ENCODE data around the gene GNA12. TPM values are rescaled to one million over a fixed set of nuclear protein-coding genes. Genes with fewer than 3 reads are reported as not detected.
A peak's percentile ranks its signal among the peaks of the same experiment; 100 is the strongest.

Gene GNA12
- total and polyA plus RNA-seq, 2 of the 4 experiments (the other 2 are of a cell fraction) = 14.3 to 93.9 TPM

- peak overlapping the region; percentile 27; the same call in 1 of the 2 replicates for H4K91ac ChIP-seq (ENCODE audit: insufficient read depth, low read depth, low read length)
- H3K36me3 ChIP-seq (ENCODE audit: control insufficient read depth, insufficient read depth, low read length) = peaks cover 20% of the 10 kb centered on the region
- dilution Hi-C loops (cut with HindIII; ENCODE audit: low sequenced_read_pairs, unreplicated experiment) (no loop called here), in situ Hi-C loops (cut with MboI; ENCODE audit: low sequenced_read_pairs) (no loop called here), intact Hi-C loops (cut with micrococcal nuclease) (no loop called here)
- ATAC-seq (ENCODE audit: low read depth) (no peak), DNase-seq (no peak)
- no peak overlapping the region for H2BK5ac ChIP-seq (ENCODE audit: low read depth, low read length, poor library complexity, severe bottlenecking)
- H2BK15ac ChIP-seq (ENCODE audit: low read depth, low read length) = no peak overlapping the region
- H2AK9ac ChIP-seq (replicated peaks; ENCODE audit: low read depth, low read length, poor library complexity) = no peak overlapping the region
- TF ChIP-seq MXI1 (IDR thresholded peaks at IDR 0.05; ENCODE audit: borderline replicate concordance, low read depth, low read length) (no peak), CHD1 (IDR thresholded peaks at IDR 0.05; ENCODE audit: low read depth, low read length) (no peak), BHLHE40 (IDR thresholded peaks at IDR 0.05; ENCODE audit: low read depth, low read length) (no peak), SMC3 (IDR thresholded peaks at IDR 0.05; ENCODE audit: low read depth, low read length) (no peak)
- H2BK20ac ChIP-seq (ENCODE audit: low read depth, low read length) = no peak overlapping the region; the same call in 1 of the 2 replicates
- no peak overlapping the region for H3K4me2 ChIP-seq (ENCODE audit: low read depth, low read length)
- no peak overlapping the region; the same call in 1 of the 2 replicates for H2AK5ac ChIP-seq (ENCODE audit: low read depth, low read length)
- H3K14ac ChIP-seq (replicated peaks; ENCODE audit: low read depth, low read length) = no peak overlapping the region
- no peaks in the 10 kb centered on the region for H3K9me3 ChIP-seq (ENCODE audit: control insufficient read depth, insufficient read depth, low read length)
- BruUV-seq (replicated peaks) = no TSS peak
- H3K56ac ChIP-seq (ENCODE audit: extremely low read depth, insufficient read depth, low read length) = no peak overlapping the region
- peaks cover 17% of the 10 kb centered on the region for H3K9me1 ChIP-seq (ENCODE audit: insufficient read depth, low read length)
- H3K4me1 ChIP-seq (ENCODE audit: control insufficient read depth, insufficient read depth, low read length) = peaks cover 15% of the 10 kb centered on the region
- H4K5ac ChIP-seq (ENCODE audit: low read depth, low read length) = no peak overlapping the region
- ChIA-PET CTCF (no interaction called here), POLR2A (ENCODE audit: unreplicated experiment) (no interaction called here)
- H3K4ac ChIP-seq (ENCODE audit: low read depth, low read length) = no peak overlapping the region
- no peak overlapping the region for H2AFZ ChIP-seq (replicated peaks; ENCODE audit: low read length, poor library complexity)
- no peak overlapping the region for H3K27ac ChIP-seq (ENCODE audit: insufficient read depth, low read length)
- H3K27me3 ChIP-seq (ENCODE audit: control insufficient read depth, insufficient read depth, low read length) = no peaks in the 10 kb centered on the region
- no CpG with 5 or more reads among the region's 24 CpGs for WGBS, 2 experiments (ENCODE audit: extremely low coverage in 2 of 2, insufficient read length in 1 of 2)
- H4K8ac ChIP-seq (ENCODE audit: low read depth in 2 of 2, low read length in 2 of 2) = no peak overlapping the region
- no peak overlapping the region for H3K4me3 ChIP-seq (ENCODE audit: insufficient read depth, low read depth, low read length)
- H4K20me1 ChIP-seq (ENCODE audit: insufficient read depth, low read length) = peaks cover 21% of the 10 kb centered on the region
- no peak overlapping the region for H2BK120ac ChIP-seq (ENCODE audit: low read depth, low read length)
- no peak overlapping the region for H3K9ac ChIP-seq (ENCODE audit: low read depth, low read length)
- H3K23ac ChIP-seq (ENCODE audit: low read depth, low read length) = no peak overlapping the region
- H3K18ac ChIP-seq (ENCODE audit: low read depth, low read length) = no peak overlapping the region
- peaks cover 46 to 89% of the 10 kb centered on the region in 2 experiments for H3K79me1 ChIP-seq (ENCODE audit: low read depth in 1 of 2, low read length in 2 of 2)
Observed at GRCh38 chr7:2734084-2734686, 109.9 kb downstream of the GNA12 start.

Data from IMR-90 (cell line).